OCI-M2 (cell line): Measurements from ENCODE around the gene PLXNA4.
A peak's percentile ranks its signal among the peaks of the same experiment; 100 is the strongest.

Experiments
- DNase-seq: peaks from one replicate; lab custom pipeline; 2025; ENCODE audit not compliant: unreplicated experiment; lab: John Stamatoyannopoulos, UW

Gene PLXNA4

GRCh38 chr7:132504852-132505251 lies 71.4 kb downstream of the PLXNA4 start:
- no peak for DNase-seq

GRCh38 chr7:132504071-132504470 lies 72.2 kb downstream of the PLXNA4 start:
- no peak for DNase-seq

- DNase-seq = no peak
These were observed 72.9 kb downstream of the PLXNA4 start for GRCh38 chr7:132503415-132503814.

- no peak for DNase-seq
These were observed 74.3 kb downstream of the PLXNA4 start for GRCh38 chr7:132501956-132502355.

GRCh38 chr7:132500727-132501440 lies 75.4 kb downstream of the PLXNA4 start:
- DNase-seq = no peak

GRCh38 chr7:132499487-132499886 lies 76.8 kb downstream of the PLXNA4 start:
- no peak for DNase-seq

GRCh38 chr7:132499065-132499464 lies 77.2 kb downstream of the PLXNA4 start:
- no peak for DNase-seq

GRCh38 chr7:132498319-132498718 lies 78.0 kb downstream of the PLXNA4 start:
- DNase-seq = no peak

- no peak for DNase-seq
These were observed 79.2 kb downstream of the PLXNA4 start for GRCh38 chr7:132497098-132497497.

- DNase-seq = no peak
These were observed 80.3 kb downstream of the PLXNA4 start for GRCh38 chr7:132495936-132496335.

- no peak for DNase-seq
These were observed 81.8 kb downstream of the PLXNA4 start for GRCh38 chr7:132494474-132494873.

GRCh38 chr7:132492823-132493445 lies 83.3 kb downstream of the PLXNA4 start:
- DNase-seq = no peak

- no peak for DNase-seq
These were observed 84.8 kb downstream of the PLXNA4 start for GRCh38 chr7:132491391-132491945.

GRCh38 chr7:132490474-132490873 lies 85.8 kb downstream of the PLXNA4 start:
- DNase-seq = no peak

GRCh38 chr7:132489776-132490237 lies 86.5 kb downstream of the PLXNA4 start:
- peak; percentile 98 for DNase-seq

GRCh38 chr7:132488634-132489302 lies 87.5 kb downstream of the PLXNA4 start:
- no peak for DNase-seq

GRCh38 chr7:132486274-132486610 lies 90.0 kb downstream of the PLXNA4 start:
- DNase-seq = no peak

GRCh38 chr7:132485600-132486273 lies 90.5 kb downstream of the PLXNA4 start:
- no peak for DNase-seq

- no peak for DNase-seq
These were observed 91.1 kb downstream of the PLXNA4 start for GRCh38 chr7:132485136-132485535.

GRCh38 chr7:132482866-132483265 lies 93.4 kb downstream of the PLXNA4 start:
- no peak for DNase-seq

GRCh38 chr7:132480534-132480933 lies 95.7 kb downstream of the PLXNA4 start:
- DNase-seq = no peak
